SK-MEL-5 (cell line): Measurements from ENCODE around the gene EYS. TPM values are rescaled to one million over a fixed set of nuclear protein-coding genes. Genes with fewer than 3 reads are reported as not detected.

ENCODE experiments used
- DNase-seq: peaks from one replicate; pipeline ENCODE4 v3.0.0-alpha.2; 2016; ENCODE audit warnings: low read depth, low spot score
- in situ Hi-C: cut with HindIII; loops from 2 replicates; pipeline ENCODE4 v1.10.0; 2016; ENCODE audit warnings: low sequenced_read_pairs, high pct_unique_total_duplicates, low pct_unique_long_range_greater_than_20kb
- total RNA-seq: library from RNA; depleted of rRNA; stranded (reverse); fragments of >200 nt; shearing (Covaris generic); gene quantifications from 2 replicates; pipeline ENCODE4 v1.2.3, GENCODE V29; 2014

The EYS gene
- total RNA-seq, 1 experiment from 2014 or later: 0.03 TPM

DNA sequence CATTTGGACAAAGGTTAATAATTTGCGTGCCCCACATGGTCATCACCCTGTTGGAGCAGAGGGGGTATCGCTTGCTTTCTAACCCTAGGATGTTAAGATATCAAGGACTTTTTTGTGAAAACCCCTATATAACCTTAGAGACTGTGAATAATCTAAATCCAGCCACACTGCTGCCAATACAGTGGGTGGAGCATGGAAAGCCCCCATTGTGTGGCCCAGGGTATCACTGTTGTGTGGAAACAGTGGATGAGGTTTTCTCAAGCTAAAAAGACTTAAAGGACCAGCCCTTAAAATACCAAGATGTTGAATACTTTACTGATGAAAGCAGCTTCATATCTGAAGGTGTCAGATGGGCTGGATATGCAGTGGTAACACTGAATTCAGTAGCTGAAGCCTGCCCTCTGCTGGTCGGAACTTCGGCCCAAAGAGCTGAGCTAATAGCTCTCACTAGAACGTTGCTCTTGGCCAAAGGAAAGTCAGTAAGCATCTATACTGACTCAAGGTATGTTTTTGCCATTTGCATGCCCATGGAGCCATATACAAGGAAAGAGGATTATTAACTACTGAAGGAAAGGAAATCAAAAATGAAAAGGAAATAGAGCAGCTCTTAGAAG is 1376.2 kb downstream of the EYS start:
- in situ Hi-C loops: no loop called here
- peak; percentile 77 for DNase-seq

DNA sequence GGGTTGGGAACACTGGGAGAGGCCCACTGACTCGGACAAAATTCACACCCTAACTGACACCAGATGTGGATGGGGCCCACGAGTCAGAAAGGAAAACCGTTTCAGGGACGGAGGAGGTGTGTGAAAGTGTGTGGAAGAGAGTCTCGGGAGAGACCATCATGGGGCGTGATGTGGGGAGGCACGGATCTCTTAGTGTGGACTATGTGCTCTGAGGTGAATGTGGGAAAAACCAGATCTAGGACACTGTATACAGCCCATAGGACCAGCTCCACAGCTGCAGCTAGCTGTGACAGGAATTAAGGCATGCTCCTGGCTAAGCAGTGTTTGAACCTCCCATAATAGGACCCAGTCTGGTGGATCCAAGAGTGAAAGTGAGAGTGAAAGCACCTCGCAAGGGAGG is 1380.1 kb downstream of the EYS start:
- in situ Hi-C loops: no loop called here
- no peak for DNase-seq

DNA sequence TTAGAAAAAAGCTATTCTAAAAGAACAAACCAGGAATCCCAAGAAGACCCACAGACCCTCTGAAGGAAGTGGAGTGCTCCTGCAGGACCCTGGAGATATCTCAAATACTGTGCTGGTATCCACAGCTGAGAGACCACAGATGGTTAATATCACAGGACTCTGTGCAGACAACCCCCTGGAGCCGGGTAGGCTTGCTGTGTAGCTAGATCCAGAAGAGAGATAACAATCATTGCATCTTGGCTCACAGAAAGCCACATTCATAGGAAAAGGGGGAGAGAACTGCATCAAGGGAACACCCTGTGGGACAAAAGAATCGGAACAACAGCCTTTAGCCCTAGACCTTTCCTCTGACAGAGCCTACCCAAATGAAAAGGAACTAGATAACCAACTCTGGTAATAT is 1381.9 kb downstream of the EYS start:
- in situ Hi-C loops: no loop called here
- DNase-seq: no peak

GRCh38 chr6:64310214-64310613 is 1396.8 kb downstream of the EYS start:
- in situ Hi-C loops: no loop called here
- no peak for DNase-seq

GRCh38 chr6:64301307-64302236 is 1405.5 kb downstream of the EYS start:
- in situ Hi-C loops: no loop called here

GRCh38 chr6:64299176-64299575 is 1407.8 kb downstream of the EYS start:
- no peak for DNase-seq
- in situ Hi-C loops: no loop called here

More at GRCh38 chr6:64301307-64302236, 1405.5 kb downstream of the EYS start:
- DNase-seq: no peak

GRCh38 chr6:64294034-64294433 is 1413.0 kb downstream of the EYS start:
- in situ Hi-C loops: no loop called here

DNA sequence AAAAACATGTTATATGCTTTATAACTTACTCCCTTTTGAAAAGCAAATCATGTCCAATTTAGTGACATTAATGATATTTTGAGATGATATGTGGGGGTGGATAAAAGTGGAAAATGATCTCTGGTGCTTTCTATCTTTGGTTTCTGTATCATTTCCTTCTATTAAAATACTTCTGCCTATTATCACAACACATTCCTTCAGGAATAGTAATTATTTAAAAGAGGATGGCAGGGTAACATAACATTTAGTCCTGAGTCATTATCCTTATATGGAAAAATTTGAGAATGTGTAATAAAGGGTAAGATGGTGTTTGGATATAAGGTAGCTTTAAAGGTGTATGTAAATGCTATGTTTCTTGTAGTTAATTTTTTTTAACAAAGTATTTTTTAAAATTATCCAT is 1413.7 kb downstream of the EYS start:
- in situ Hi-C loops: no loop called here
- DNase-seq: no peak

More at GRCh38 chr6:64294034-64294433, 1413.0 kb downstream of the EYS start:
- no peak for DNase-seq

DNA sequence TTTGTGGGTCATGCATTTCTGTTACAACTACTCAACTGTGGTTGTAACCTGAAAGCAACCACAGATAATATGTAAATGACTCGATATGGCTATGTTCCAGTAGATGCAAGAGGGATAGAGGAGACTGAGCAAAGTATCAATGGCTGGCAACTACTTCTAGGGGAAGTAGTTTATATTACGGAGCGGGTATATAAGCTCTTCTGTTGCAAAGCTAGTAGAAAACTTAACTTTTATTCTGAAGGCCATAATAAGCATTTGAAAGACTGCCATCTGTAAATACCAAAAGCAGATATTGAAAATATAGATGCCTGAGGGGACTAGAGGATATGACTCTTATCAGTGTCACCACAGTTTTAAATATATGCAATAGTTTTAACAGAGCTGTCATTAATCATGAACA is 1416.2 kb downstream of the EYS start:
- no peak for DNase-seq
- in situ Hi-C loops: no loop called here

DNA sequence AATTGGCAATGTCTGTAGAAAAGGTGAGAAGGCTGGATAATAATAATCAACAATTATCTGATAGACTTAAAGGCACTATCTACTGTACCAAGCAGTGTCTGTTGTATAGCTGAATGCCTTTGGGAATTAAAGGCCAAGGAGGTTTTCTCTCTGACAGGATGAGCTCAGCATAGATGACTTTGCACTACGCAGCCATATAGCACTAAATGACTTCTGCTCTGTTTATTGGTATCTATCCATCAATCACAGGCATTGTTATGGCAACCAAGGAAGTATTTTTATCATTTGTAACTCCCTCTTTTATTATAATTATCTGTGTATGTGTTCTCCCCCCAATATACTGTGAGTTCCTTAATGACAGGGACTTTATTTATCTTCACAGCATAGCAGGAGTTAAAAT is 1417.1 kb downstream of the EYS start:
- in situ Hi-C loops: no loop called here
- no peak for DNase-seq

DNA sequence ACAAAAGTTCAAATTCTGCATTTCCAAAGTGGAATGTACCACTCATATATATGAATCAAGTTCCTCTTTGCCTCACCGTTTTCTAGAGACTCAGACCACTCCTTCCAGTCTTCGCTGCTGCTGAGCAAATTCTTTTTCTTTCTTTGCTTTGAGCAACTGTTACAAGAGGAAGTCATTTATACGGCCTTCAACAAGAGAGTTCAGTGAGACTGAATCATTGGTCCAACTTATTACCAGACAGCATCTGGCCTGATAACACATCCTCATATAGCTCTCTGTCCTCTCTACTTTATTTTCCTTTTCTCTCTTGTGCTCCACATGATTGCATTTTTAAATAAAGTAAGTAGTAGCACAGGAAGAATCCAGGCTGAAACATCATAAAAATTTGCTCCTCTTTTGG is 1418.7 kb downstream of the EYS start:
- no peak for DNase-seq
- in situ Hi-C loops: no loop called here

DNA sequence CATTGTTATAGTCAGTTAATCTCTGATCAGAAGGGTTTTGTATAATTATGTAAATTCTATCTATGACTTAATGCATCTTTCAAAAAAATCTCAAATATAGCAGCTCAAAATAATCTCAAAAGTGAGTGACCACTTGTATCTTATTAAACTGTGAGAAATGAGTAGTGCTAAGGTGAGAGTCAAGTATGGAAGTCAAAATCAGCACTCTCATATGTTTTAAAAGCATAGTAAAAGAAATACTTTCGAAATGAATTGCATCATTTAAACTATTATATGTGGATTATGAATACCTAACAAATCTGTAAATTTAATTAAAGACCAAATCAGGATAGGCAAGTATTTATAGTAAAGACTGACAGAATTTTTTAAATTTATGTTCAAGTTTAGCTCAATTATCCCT is 1425.9 kb downstream of the EYS start:
- in situ Hi-C loops: no loop called here

DNA sequence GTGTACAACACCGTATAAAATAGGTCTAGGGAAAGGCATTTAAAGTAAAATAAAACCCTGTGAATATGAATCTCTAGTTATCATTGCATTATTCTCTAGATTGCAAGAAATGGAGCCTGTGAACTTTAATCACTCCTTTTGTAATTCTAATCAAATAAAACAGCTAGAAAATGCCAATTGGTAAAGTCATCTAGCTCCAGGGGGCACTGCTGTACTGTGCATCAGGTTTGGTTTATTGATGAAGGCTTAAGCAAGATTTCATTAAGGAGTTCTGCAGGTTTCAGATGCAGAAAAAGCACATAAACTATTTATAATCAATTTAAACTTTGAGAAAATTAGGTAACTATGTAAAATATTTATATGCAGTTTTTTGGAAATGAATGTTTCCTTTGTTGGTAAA is 1426.5 kb downstream of the EYS start:
- DNase-seq: peak; percentile 63
- in situ Hi-C loops: no loop called here

More for the DNA sequence above, 1425.9 kb downstream of the EYS start:
- DNase-seq: no peak

DNA sequence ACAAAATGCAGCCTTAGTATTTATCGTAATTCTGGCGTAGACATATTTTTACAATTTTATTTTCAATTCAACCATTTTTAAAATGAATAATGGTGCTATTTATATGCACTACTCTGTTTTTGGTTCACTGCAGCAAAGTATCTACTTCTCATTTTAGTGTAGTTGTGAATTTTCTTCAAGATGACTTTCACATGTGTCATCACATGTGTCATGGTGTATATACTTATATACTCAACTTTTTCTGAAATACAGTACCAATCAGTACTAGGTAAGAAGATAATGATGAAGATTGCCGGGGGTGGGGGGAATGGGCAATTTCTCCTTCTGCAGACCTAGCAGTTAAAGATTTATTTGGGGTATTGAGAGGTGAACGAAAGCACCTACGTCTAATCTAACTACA is 1436.9 kb downstream of the EYS start:
- DNase-seq: no peak
- in situ Hi-C loops: no loop called here

DNA sequence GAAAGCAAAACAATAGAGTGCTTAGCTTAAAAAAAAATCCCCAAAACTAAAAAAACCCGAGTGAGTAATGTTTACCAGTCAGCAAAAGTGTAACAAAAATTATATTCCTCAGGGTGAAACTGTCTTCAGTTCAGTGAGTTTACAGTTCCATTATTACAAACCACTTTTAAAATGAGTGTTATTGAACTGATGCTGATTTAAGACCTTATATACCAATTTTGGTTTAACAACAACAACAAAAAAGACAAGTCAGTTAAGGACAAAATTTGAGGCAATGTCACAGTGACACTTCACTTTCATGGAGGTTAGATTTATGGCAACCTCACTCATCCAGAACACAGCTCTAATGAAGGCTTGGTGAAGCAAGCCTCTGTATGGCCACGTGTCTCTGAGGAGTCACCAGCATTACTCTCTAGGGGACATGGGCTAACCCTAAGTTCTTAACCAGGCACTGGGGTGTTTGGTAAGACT is 1440.6 kb downstream of the EYS start:
- in situ Hi-C loops: no loop called here
- peak; percentile 15 for DNase-seq

GRCh38 chr6:64263778-64264177 is 1443.2 kb downstream of the EYS start:
- no peak for DNase-seq
- in situ Hi-C loops: no loop called here

- no peak for DNase-seq
- in situ Hi-C loops: no loop called here
Observed at GRCh38 chr6:64259372-64259771, 1447.7 kb downstream of the EYS start.

GRCh38 chr6:64258752-64259151 is 1448.3 kb downstream of the EYS start:
- no peak for DNase-seq

DNA sequence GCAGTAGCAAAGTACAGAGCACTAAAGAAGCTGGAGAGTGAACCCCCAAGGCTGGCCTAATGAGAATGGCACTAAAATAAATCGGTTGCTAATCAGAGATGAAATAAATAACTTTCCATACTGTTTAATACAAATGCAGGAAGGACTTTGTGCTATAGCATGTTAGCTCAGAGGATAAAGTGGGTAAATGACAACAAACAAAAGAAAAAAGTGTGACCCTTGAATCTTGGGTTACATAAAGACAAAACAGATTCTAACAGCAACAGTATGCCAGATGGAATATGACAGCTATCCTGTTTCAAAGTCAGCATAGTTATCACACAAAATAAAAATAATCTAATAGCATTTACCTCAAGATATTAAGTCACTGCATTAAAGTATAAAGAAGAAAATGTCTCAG is 1448.7 kb downstream of the EYS start:
- DNase-seq: no peak
- in situ Hi-C loops: no loop called here

More at GRCh38 chr6:64258752-64259151, 1448.3 kb downstream of the EYS start:
- in situ Hi-C loops: no loop called here
